ENCODE data around the gene PIGU.

PIGU gene

DNA sequence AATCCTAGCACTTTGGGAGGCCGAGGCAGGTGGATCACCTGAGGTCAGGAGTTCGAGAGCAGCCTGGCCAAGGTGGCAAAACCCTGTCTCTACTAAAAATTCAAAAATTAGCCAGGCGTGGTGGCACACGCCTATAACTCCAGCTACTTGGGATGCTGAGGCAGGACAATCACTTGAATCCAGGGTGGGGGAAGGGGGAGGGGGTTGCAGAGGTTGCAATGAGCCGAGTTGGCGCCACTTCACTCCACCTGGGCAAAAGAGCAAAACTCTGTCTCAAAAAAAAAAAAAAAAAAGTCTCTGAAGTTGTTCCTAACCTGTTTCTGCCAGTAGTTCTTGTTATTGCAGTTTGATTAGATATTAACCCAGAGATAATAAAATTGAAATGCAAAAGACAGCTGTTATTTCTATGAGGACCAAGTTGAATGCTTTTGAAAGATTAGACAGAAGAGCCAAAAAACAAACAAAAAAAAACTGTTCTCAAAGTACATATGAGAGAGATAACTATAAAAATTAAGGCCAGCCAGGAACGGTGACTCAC lies 22.6 kb downstream of the PIGU start:
- no peak for DNase-seq

DNA sequence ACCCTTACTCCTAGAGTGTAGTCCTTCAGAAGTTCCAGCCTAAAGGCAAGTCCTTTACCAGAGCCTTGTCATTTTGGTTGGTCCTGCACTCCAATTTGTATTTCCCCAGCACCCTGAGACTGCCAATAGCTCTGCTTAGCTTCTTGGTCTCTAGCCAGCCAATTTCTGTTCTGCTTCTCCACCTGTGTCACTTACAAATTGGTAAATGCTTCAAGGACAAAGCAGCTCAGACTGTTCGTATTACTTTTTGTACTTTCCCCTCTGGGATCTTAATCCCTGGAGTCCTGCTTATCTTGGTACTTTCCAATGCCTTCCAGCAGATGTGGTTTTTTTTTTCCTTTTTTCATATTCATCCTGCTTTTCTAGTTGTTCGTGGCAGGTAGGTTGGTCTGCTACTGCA lies 25.7 kb downstream of the PIGU start:
- no peak for DNase-seq

DNA sequence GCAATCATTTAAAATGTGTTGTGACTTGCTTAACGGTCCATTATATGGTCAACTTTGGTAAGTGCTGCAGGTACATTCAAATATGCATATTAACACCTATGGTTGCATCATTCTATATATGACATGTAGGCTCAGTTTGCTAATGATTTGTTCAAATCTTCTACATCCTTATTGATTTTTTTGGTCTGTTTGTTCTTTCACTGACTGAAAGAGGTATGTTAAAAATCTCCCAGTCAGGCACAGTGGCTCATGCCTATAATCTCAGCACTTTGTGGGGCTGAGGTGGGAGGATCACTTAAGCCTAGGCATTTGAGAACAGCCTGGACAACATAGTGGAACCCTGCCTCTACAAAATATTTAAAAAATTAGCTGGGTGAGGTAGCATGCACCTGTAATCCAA lies 29.2 kb downstream of the PIGU start:
- DNase-seq = no peak

- no peak for DNase-seq
These were observed 31.9 kb downstream of the PIGU start for GRCh38 chr20:34644951-34645350.

DNA sequence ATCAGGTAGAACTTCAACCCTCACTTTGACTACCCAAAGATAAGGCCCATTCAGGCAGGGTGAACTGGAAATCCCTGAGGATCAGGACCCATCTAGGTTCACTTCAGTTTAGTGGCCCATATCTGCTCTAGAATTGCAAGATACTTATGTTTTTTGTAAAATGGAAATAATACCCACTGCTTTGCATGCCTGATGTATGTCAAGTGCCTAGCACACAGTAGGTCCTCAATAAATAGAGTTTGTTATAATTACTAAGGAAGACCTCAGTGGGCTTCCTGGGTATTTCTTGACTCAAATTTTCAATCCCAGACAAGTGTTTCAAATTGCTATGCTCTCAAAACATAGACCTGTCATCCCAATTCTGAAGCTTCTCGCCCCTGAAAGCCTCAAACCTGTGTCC lies 32.5 kb downstream of the PIGU start:
- DNase-seq = no peak

- DNase-seq = no peak
These were observed 33.0 kb downstream of the PIGU start for GRCh38 chr20:34643928-34644327.

GRCh38 chr20:34642009-34642408 lies 34.9 kb downstream of the PIGU start:
- no peak for DNase-seq

DNA sequence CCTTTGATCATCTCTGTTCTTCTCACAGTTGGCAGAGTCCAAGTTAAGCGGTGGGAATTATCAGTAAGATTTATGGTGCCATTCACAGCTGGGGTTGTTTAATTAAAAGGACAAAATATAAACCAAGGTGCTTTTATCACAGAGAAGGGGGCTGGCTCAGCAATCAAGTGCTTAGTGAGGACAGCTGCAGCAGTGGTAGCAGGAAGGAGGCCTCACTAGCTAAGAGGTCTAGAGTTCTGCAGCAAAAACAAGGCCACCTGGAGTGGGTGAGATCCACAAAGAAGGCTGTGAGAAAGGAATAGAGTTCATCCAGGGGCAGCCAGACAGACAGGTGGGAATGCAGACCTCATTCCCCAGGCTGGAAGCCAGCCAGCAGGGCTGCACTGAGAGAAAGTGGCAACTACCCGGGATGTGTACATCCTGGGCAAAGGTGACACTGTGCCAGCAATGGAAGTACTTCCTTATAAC lies 37.1 kb downstream of the PIGU start:
- no peak for DNase-seq

GRCh38 chr20:34638532-34638931 lies 38.4 kb downstream of the PIGU start:
- no peak for DNase-seq

GRCh38 chr20:34638039-34638292 lies 38.9 kb downstream of the PIGU start:
- DNase-seq = no peak

DNA sequence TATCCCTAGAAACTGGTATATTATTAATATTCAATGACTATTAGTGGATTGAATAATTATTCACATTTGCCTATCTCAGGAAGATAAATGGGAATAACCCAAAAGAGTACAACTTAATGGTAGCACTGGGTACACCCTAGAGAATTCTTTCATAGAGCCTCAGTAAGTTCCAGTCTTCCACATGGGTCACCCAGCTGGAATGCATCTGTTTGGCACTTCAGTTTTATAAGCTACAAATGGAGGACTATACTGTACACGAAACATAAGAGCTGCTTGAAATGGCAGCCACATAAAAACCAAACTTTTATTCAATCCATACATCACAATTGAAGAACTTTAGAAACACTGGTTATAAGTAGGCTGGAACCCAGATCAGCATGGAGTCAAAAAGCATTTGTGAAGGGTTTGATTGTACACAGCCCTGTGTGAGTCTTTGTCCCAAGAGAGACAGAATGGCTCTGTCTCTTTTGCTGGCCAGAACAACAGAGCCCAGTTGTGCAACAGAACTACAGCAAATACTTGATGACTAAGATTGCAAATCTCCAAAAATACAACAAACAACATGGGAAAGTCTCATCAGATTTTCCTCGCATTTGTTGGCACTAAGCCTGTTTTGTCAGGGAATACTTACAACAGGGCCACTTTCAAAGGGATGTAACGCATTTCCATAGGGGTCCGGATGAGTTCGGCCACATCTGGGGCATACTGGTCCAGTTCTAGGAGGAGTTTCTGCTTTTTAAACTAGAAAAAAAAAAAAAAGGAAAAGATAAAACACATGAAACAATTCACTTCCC lies 39.5 kb downstream of the PIGU start:
- no peak for DNase-seq

DNA sequence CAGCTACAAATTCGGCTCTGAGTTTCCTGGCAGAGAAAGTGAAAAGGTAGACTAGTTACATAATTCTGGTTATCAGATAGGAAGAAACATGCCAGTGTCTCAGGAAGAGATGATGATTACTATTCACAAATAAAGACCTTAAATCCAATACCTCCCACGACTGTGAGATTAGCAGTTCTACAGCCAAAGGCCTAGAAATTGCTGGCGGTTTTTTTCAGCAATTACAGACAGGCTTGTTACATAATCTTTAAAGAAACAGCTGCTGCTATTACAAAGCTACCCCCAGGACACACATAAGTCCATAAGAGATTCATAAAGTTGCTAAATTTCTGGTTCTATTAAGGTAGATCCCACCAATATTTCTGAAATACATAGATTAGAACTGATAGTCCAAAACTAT lies 40.2 kb downstream of the PIGU start:
- DNase-seq = no peak

DNA sequence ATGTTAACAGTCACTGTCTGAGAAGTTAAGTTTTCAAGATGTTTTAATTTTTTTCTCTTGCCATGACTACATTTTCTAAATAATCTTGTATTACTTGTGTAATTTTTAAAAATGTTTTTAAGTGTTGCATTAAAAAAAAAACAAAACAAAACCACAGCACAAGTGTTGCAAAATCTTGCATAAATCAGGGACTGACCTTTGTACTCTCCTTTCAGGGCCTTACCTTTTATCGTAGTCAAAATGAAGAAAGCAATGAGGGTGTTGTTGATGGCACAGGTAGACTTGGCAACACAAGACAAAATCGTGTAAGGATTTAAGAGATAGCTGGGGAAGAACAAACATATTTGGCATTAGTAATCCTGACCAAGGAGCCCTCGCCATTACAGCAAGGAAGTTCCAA lies 42.5 kb downstream of the PIGU start:
- no peak for DNase-seq

DNA sequence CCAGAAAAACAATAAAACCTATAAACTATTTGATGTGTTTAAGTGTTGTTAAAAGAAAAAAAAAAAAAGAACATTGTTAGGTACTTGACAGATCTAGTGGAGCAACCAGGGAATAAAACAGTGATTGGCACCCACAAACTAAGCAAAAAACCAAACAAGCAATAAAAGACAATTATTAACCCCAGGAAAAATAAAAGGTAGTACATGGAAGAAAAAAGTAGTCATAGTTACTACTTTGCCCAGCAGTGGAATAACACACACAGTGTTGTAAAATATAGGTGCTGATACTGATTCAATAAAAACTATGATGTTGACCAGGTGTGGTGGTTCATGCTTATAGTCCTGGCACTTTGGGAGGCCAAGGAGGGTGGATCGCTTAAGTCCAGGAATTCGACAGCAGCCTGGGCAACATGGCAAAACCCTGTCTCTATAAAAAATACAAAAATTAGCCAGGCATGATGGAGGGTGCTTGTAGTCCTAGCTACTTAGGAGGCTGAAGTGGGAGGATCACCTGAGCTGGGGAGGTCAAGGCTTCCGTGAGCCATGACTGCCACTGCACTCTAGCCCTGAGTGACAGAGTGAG lies 43.9 kb downstream of the PIGU start:
- DNase-seq = no peak

DNA sequence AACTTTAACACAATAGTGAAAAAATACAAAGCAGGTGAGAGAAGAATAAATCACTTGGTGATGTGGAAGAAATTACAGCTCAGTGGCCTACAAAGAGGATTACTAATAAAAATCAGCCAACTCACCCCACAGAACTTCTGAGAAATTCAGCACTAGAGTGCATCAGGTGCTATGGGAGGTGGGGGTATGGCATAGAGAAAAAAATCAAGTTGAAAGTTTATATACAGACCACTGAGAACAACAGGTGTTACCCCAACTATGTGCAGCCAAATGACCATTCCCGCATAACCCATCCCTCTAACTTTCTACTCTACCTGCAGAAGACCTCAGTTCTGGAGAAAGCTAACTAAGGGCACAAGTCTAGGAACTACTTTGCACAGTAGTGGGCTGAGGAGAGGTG lies 47.0 kb downstream of the PIGU start:
- DNase-seq = no peak

DNA sequence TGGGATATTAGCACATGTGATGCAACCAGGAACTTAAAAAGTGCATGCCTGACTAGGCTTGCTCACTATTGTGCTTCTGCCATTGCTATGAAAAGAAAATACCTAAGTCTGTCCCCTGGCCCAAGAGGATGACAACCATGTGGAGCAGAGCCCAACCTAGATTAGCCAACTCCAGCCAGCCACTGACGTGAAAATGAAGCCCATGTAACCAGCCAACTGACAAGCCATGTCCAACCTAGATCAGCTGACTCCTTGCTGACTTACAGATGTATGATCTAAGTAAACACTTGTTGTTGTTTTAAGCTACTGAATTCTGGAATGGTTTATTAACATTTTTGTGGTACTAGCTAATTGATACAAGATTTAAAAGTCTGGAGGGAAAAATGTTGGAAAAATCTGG lies 47.5 kb downstream of the PIGU start:
- no peak for DNase-seq

GRCh38 chr20:34628026-34628425 lies 48.9 kb downstream of the PIGU start:
- DNase-seq = no peak

GRCh38 chr20:34627458-34627857 lies 49.4 kb downstream of the PIGU start:
- DNase-seq = no peak

DNA sequence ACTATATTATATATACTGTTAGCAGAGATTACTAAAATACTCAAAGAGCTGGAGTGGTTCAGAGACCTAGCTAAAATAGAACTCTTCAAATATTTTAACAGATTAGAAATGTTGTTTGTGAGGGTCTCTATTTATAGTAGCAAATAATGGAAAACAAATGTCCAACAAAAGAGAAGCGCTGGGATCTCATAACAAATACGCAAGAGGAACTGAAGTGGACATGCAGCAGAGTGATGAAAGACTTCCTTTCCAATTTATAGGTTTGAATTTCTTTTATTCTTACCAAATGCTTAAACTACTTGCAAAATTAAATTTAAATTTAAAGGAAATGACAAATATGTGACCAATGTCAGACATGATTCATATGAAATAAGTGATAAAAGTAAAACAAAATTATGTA lies 49.9 kb downstream of the PIGU start:
- DNase-seq = no peak

- no peak for DNase-seq
These were observed 52.3 kb downstream of the PIGU start for GRCh38 chr20:34624629-34625028.

- DNase-seq = no peak
These were observed 54.0 kb downstream of the PIGU start for GRCh38 chr20:34622821-34623451.

DNA sequence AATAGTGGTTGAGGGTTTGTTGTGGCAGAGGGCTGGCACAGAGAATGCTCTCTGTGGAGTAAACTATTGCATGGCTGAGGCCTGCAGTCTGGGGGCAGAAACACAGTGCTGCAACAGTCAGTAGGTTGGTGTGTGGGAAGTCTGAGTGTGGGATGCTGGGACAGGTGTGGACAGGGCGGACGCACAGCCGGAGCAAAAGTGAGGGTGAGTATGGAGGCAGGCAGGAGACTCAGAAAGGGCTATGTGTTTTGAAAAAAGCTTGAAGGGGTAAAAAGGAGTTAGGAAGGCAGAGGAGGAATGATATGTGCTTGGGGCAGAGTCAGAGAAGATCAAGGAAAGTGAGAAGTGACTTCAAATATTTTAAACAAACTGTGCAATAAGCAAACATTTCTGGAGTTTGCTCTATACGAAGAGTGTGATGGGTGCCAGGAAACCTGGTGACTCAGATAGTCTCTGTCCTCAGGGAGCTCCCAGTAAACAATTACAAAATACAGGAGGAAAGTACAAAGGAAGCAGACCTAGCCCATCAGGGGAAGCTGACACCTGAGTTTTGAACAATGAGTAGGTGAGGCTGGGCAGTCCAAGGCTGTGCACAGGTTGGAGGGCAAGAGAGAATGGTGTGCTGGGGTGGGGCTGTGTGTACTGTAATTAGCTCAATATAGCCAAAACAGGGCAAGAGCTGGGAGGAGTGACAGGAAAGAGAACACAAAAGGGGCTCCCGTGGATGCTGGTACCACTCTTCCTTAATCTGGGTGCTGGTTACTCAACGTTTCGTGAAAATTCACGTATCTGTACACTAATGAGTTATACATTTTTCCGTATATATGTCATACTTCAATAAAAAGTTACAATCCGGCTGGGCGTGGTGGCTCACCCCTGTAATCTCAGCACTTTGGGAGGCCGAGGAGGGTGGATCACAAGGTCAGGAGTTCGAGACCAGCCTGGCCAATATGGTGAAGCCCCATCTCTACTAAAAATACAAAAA lies 55.2 kb downstream of the PIGU start:
- no peak for DNase-seq

DNA sequence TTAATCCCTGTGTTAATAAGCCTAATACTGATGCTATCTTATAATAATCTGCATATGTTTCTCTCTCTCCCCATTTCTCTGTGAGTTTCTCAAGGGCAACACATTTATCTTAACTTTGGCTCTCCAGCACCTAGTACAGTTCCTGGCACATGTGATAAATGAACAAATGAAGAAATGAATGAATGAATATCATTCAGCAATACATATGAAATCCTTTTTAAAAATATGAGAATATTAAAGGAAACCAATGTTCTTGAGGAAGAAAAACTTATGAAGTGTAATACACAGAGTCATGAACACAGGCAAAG lies 55.9 kb downstream of the PIGU start:
- DNase-seq = no peak
